ENCODE results near the gene TMEM131. TPM values are rescaled to one million over a fixed set of nuclear protein-coding genes. Genes with fewer than 3 reads are reported as not detected.
A peak's percentile ranks its signal among the peaks of the same experiment; 100 is the strongest.
"Not testable (repeated sequence)": the region's sequence is repeated elsewhere in the genome, so short reads cannot be mapped to it uniquely, and the experiment has no call there.

Gene TMEM131
- total RNA-seq, 6 experiments from 2014 or later = 39.2 to 49.5 (median 45.1) TPM

- no peak for DNase-seq
- Mint-ChIP-seq H3K4me3 (no peak overlapping the region), H3K4me1 (ENCODE audit: low read depth) (peaks cover 47% of the 10 kb centered on the region), H3K36me3 (ENCODE audit: low read depth) (peaks cover 6% of the 10 kb centered on the region; the same call in 1 of the 2 replicates), H3K27ac (no peak overlapping the region; the same call in 1 of the 2 replicates), H3K27me3 (ENCODE audit: insufficient read depth) (no peaks in the 10 kb centered on the region), H3K9me3 (no peaks in the 10 kb centered on the region)
- TF ChIP-seq CTCF (IDR thresholded peaks at IDR 0.05) = no peak
Observed at GRCh38 chr2:97958184-97958583, 37.6 kb downstream of the TMEM131 start.

- TF ChIP-seq CTCF (IDR thresholded peaks at IDR 0.05) = no peak
- H3K27ac Mint-ChIP-seq = no peak overlapping the region
- no peak for DNase-seq
- H3K36me3 Mint-ChIP-seq (ENCODE audit: low read depth) = peaks cover 9% of the 10 kb centered on the region; the same call in 1 of the 2 replicates
- H3K4me1 Mint-ChIP-seq (ENCODE audit: low read depth) = peaks cover 45% of the 10 kb centered on the region
- H3K9me3 Mint-ChIP-seq = no peaks in the 10 kb centered on the region
- H3K27me3 Mint-ChIP-seq (ENCODE audit: insufficient read depth) = no peaks in the 10 kb centered on the region
- no peak overlapping the region for H3K4me3 Mint-ChIP-seq
Observed at GRCh38 chr2:97957432-97958183, 38.1 kb downstream of the TMEM131 start.

- not testable (repeated sequence) for H3K27me3 Mint-ChIP-seq (ENCODE audit: insufficient read depth); H3K9me3 Mint-ChIP-seq; H3K4me3 Mint-ChIP-seq; DNase-seq; H3K36me3 Mint-ChIP-seq (ENCODE audit: low read depth); H3K27ac Mint-ChIP-seq
- peaks cover 49% of the 10 kb centered on the region for H3K4me1 Mint-ChIP-seq (ENCODE audit: low read depth)
Observed at GRCh38 chr2:97956753-97957152, 39.0 kb downstream of the TMEM131 start.

- Mint-ChIP-seq H3K36me3 (ENCODE audit: low read depth) (peaks cover 19% of the 10 kb centered on the region), H3K27me3 (ENCODE audit: insufficient read depth) (no peaks in the 10 kb centered on the region), H3K4me3 (no peak overlapping the region), H3K9me3 (no peaks in the 10 kb centered on the region), H3K4me1 (ENCODE audit: low read depth) (peaks cover 75% of the 10 kb centered on the region), H3K27ac (no peak overlapping the region)
- TF ChIP-seq CTCF (IDR thresholded peaks at IDR 0.05) = no peak
- no peak for DNase-seq
Observed at GRCh38 chr2:97953853-97954252, 41.9 kb downstream of the TMEM131 start.

- Mint-ChIP-seq H3K36me3 (ENCODE audit: low read depth) (peaks cover 29% of the 10 kb centered on the region), H3K4me3 (0 out of 2 replicates have a peak overlapping the region, but pooled peaks have one; percentile 24), H3K27me3 (ENCODE audit: insufficient read depth) (no peaks in the 10 kb centered on the region), H3K4me1 (ENCODE audit: low read depth) (peaks cover 73% of the 10 kb centered on the region), H3K27ac (peak overlapping the region; percentile 56; the same call in 1 of the 2 replicates), H3K9me3 (no peaks in the 10 kb centered on the region)
- no peak for DNase-seq
- no peak for TF ChIP-seq CTCF (IDR thresholded peaks at IDR 0.05)
Observed at GRCh38 chr2:97952357-97952756, 43.4 kb downstream of the TMEM131 start.

GRCh38 chr2:97951155-97951680, 44.5 kb downstream of the TMEM131 start:
- Mint-ChIP-seq H3K36me3 (ENCODE audit: low read depth) (peaks cover 34% of the 10 kb centered on the region), H3K4me3 (peak overlapping the region; percentile 73), H3K27ac (peak overlapping the region; percentile 83), H3K27me3 (ENCODE audit: insufficient read depth) (no peaks in the 10 kb centered on the region), H3K4me1 (ENCODE audit: low read depth) (peaks cover 81% of the 10 kb centered on the region), H3K9me3 (no peaks in the 10 kb centered on the region)
- DNase-seq = no peak
- no peak for TF ChIP-seq CTCF (IDR thresholded peaks at IDR 0.05)
